ENCODE measurements around the gene DLG1.

DNA sequence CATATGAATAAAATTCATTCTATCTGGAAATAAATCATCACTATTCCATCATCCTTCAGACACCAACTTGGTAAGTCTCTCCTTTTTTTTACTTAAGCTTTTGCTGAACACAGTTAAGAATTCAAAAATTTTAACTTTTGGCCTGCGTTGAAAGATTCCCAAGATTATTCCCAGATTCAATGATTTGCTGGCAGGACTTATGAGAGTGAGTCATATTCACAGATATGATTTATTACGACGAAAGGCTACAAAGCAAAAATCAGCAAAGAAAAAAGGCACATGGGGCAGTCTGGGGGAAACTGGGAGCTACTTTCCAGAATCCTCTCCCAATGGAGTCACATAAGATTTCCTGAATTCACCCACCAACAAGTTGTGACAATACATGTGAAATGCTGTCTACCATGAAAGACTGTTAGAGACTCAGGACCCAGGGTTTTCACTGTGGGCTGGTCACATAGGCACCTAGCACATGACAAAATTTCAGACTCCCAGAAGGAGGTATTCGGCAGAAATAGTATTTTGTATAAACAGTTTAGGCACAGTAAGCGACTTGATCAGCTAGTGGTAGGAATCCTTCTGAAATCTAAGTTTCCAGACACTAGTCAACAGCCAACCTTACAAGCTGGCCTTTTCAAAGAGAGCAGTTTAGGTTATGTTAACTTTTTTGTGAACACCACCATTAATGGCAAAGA lies 82.1 kb downstream of the DLG1 start:
- TF ChIP-seq TAF1 (conservative IDR thresholded peaks at IDR 0.05) (no peak), JUND (IDR thresholded peaks at IDR 0.05) (no peak), HNF4G (IDR thresholded peaks at IDR 0.05) (no peak), FOXA1 (IDR thresholded peaks at IDR 0.05) (no peak), EGR1 (IDR thresholded peaks at IDR 0.05; ENCODE audit: low read depth in 2 of 2) (no peak), SP1 (IDR thresholded peaks at IDR 0.05) (no peak), NR2F2 (IDR thresholded peaks at IDR 0.05) (no peak), YY1 (IDR thresholded peaks at IDR 0.05) (no peak)
- TF ChIP-seq, protein P1, sequence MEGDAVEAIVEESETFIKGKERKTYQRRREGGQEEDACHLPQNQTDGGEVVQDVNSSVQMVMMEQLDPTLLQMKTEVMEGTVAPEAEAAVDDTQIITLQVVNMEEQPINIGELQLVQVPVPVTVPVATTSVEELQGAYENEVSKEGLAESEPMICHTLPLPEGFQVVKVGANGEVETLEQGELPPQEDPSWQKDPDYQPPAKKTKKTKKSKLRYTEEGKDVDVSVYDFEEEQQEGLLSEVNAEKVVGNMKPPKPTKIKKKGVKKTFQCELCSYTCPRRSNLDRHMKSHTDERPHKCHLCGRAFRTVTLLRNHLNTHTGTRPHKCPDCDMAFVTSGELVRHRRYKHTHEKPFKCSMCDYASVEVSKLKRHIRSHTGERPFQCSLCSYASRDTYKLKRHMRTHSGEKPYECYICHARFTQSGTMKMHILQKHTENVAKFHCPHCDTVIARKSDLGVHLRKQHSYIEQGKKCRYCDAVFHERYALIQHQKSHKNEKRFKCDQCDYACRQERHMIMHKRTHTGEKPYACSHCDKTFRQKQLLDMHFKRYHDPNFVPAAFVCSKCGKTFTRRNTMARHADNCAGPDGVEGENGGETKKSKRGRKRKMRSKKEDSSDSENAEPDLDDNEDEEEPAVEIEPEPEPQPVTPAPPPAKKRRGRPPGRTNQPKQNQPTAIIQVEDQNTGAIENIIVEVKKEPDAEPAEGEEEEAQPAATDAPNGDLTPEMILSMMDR (IDR thresholded peaks at IDR 0.05; ENCODE audit: low read depth, low read length, missing input control): no peak
- TF ChIP-seq, protein P2, sequence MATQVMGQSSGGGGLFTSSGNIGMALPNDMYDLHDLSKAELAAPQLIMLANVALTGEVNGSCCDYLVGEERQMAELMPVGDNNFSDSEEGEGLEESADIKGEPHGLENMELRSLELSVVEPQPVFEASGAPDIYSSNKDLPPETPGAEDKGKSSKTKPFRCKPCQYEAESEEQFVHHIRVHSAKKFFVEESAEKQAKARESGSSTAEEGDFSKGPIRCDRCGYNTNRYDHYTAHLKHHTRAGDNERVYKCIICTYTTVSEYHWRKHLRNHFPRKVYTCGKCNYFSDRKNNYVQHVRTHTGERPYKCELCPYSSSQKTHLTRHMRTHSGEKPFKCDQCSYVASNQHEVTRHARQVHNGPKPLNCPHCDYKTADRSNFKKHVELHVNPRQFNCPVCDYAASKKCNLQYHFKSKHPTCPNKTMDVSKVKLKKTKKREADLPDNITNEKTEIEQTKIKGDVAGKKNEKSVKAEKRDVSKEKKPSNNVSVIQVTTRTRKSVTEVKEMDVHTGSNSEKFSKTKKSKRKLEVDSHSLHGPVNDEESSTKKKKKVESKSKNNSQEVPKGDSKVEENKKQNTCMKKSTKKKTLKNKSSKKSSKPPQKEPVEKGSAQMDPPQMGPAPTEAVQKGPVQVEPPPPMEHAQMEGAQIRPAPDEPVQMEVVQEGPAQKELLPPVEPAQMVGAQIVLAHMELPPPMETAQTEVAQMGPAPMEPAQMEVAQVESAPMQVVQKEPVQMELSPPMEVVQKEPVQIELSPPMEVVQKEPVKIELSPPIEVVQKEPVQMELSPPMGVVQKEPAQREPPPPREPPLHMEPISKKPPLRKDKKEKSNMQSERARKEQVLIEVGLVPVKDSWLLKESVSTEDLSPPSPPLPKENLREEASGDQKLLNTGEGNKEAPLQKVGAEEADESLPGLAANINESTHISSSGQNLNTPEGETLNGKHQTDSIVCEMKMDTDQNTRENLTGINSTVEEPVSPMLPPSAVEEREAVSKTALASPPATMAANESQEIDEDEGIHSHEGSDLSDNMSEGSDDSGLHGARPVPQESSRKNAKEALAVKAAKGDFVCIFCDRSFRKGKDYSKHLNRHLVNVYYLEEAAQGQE (IDR thresholded peaks at IDR 0.05): no peak
- TF ChIP-seq, protein P3, sequence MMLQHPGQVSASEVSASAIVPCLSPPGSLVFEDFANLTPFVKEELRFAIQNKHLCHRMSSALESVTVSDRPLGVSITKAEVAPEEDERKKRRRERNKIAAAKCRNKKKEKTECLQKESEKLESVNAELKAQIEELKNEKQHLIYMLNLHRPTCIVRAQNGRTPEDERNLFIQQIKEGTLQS (IDR thresholded peaks at IDR 0.05): no peak

All from liver (tissue), 3 donors.